Suppressor macrophage (primary cell): Measurements from ENCODE around the gene WDR5.

ENCODE experiments used
- DNase-seq, 4 experiments: peaks; one replicate each; pipeline ENCODE4 v3.0.0-alpha.2; 2020 to 2022

The WDR5 gene

GRCh38 chr9:134159566-134160245 is 23.8 kb downstream of the WDR5 start:
- DNase-seq, result no peak

GRCh38 chr9:134161647-134162046 is 25.8 kb downstream of the WDR5 start:
- no peak for DNase-seq

DNA sequence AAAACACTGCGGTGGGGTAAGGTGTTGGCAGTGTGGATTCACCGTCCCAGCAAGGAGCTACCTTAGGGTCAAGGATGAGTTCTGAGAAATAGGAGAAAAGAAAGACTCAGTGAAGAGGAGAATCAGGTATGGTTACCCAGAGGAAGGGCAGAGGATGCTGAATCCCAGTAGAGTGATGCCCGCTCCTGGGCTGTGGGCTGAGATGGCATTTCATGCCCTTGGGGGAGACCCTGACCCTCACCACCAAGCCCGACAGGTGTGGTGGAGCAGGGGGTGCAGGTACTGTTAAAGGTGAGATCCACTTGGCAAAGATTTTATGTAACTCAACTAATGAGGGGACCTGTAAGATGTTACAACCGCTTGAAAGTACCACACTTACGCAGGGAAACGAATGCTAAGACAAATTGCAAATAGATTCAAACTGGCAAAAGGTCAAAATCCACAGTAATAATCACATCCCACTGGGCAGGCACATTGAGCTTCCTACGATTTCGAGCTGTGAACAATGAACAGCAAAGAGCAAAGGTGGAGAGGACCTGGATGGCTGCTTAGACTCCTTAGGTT is 26.4 kb downstream of the WDR5 start:
- no peak for DNase-seq

GRCh38 chr9:134162926-134163370 is 27.1 kb downstream of the WDR5 start:
- DNase-seq, result no peak

- DNase-seq, result peak; percentile 66 to 78 (median 68)
Measured at GRCh38 chr9:134163371-134164196, 27.7 kb downstream of the WDR5 start.

DNA sequence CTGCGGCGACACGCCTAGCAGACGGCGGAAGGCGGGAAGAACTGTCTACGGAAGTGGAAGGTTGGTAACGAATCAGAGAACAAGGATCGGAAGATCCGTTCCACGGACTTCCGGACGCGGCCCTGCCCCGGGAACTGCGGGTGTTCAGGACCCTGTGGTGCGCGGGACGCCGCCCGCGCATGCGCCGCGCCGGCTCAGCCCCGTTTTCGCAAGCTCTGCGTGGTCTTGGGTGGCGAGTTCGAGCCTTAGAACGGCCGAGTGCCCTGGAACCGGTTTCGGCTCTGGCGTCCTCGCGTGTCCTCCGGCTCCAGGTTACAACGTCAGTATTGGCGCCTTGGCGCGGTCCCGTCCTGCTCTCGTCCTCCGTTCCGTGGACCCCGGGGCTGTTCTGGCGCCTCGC is 29.0 kb downstream of the WDR5 start:
- no peak for DNase-seq

DNA sequence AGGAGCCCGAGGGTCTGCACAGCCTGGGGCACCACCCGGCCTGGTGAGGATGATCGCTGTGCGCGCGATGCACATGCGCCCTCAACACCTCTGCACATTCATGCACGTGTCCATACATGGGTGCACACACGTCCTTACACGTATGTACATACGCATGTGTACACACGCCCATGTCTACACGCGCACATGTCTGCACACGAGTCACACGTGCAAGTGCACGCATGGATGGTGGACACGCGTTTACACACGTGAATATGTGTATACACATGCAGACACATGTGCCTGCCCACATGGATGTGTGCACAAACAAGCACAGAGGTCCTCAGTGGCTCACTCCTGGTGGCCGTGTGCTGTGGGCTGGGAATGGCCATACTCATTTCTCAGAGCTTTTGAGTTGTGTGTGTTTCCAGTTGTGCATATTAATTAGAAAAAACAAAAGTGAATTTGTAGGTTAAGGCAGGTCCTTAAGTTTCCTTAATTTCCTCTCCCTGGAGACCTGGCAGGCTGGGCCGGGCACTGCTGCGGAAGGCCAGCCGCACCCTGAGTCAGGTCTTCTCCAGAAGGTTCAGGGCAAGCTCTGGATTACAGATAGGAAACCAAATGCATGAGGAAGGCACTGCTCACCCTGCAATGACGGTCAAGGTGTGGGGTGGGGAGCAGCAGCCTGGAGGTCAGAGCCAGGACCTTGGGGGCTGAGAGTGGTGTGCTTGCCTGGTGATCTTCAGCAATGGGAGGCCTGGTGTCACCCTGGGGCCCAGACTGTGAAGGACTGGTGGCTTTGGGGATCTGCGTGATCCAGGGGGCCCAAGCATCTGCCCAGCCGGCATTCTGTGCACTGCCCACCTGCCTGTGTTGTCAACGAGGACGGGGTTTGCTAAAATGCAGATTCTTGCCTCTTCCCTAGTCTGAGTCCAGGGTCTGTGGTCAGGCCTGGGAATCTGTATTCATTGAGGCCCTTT is 29.8 kb downstream of the WDR5 start:
- DNase-seq, result peak; percentile 21 to 29 (median 25)

- no peak for DNase-seq
Measured at GRCh38 chr9:134166374-134166773, 30.5 kb downstream of the WDR5 start.

DNA sequence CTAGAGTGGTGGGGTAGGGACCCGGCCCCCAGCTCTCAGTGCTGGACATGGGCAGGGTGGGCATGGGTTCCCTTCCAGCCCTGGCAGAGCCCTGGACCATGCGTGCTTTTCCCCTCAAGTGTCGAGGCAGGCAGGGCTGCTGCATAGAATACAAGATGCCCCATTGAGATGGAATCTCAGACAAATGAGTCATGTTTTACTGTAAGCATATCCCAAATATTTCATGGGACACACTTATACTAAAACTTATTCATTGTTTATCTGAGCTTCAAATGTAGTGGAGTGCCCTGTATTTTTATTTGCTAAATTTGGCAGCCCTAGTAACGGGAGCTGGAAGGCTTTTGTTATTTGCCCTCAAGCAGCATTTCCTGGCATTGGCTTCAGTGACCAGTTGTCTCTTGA is 31.6 kb downstream of the WDR5 start:
- no peak for DNase-seq

- no peak for DNase-seq
Measured at GRCh38 chr9:134168757-134169550, 33.1 kb downstream of the WDR5 start.

DNA sequence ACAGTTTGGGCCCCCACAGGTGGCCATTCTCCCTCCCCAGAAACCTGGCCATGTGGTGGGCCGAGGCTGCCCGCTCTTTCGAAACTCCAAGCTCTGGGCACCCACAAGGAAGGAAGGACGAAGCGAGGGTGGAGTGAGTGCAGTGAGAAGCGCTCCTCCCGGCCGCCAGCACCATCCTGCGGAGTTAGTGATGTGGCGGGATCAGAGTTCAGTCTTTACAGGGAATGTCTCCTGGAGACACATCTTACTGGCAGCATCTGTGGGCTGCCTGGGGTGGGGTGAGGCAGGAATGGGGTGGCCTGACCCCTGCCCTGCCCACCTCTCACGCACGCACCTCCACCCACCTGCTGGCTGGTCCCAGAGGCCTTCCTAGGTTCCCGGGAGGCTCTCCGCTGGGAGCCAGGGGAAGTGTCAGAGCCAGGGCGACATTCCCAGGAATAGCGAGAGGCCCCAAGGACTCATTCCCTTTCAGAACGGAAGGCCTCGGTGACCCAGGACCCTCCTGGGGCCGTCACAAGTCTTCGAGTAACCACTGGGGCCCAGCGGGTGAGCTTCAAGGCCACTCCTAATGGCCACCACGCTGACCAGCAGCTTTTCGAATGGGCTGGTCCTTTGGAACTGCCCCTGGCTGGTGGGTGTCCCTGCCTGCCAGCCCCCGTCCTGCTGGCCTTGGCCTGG is 34.0 kb downstream of the WDR5 start:
- DNase-seq, result no peak

DNA sequence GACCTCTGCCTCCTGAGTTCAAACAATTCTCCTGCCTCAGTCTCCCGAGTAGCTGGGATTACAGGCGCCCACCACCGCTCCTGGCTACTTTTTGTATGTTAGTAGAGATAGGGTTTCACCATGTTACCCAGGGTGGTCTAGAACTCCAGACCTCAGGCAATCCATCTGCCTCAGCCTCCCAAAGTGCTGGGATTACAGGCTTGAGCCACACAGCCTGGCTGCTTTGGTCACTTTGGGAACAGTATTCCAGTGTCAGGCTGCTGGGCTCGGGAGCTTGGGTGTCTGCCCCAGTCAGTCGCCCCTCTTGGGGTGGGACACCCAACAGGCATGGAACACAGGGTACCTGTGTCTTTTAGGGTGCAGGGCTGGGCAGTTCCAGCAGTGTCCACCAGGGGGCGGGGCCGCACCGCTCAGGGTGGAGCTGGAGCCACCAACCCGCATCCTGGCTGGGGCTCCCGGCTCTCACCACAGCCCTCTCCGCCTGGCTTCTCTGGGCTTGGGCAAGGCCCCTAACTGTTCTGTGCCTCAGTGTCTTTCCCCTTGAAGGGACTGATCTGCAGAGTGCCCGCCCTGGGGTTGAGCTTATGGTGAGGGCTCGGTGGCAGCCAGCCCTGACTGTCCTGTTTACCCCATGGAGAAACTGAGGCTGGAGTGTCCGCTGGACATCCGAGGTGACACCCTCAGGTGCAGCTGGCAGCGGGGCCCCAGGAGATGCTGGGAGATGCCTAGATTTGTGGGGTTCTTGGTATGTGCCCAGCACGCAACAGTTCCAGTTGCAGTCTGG is 34.8 kb downstream of the WDR5 start:
- DNase-seq, result no peak

GRCh38 chr9:134171316-134172197 is 35.7 kb downstream of the WDR5 start:
- DNase-seq, result peak in 2 of 4 experiments; percentile 53 to 59

- DNase-seq, result no peak
Measured at GRCh38 chr9:134172198-134173126, 36.6 kb downstream of the WDR5 start.

DNA sequence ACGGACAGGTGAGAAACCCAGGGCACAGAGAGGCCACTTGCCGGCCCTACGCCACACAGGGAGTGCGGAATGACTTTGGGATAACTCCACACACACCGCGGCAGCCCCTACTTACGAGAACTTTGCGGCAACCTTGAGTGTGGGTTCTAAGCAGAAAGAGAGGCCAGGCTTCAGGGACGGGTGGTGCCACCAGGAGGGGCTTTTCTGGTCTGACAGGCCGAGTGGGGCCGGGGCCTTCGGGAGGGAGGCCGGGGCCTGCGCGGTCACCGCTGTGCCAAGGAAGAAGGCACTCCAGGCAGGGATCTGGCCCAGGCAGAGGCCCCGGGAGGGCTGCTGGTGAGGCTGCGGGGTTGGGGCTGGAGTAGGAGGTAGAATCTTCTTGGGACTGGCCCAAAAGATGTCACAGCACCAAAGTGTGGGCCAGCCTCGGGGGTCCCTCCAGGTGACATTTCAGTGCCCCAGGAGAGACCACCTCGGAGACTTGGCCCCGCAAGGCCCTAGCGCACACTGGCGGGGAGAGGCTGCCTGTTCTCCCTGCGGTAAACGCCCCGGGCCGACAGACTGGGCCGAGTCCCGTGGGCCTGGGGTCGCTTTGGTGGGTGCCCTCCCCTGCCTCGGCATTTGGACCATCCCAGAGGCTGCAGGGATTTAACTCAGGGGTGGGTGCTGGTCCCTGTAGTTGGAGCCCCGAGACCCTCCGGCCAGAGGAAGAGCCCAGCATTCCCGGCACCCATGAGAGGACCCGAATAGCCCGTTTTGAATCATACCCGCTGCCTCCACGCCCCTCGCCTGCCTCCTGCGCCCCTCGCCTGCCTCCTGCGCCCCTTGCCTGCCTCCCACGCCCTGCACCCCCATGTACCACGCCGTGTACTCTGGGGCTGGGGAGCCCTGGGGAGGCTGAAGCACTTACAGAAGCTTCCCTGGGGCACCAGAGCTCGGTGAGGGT is 37.5 kb downstream of the WDR5 start:
- DNase-seq, result no peak

GRCh38 chr9:134174073-134174449 is 38.2 kb downstream of the WDR5 start:
- DNase-seq, result peak; percentile 84 to 92 (median 90)
